LoVo (cell line): Measurements from ENCODE around the gene CBFA2T3.

Experiments used
- DNase-seq: peaks from one replicate; pipeline ENCODE4 v3.0.0-alpha.2; 2016; ENCODE audit warnings: low spot score

The CBFA2T3 gene

GRCh38 chr16:88938777-88939244 is 38.2 kb downstream of the CBFA2T3 start:
- no peak for DNase-seq

- DNase-seq, result no peak
Measured at GRCh38 chr16:88938119-88938776, 38.8 kb downstream of the CBFA2T3 start.

GRCh38 chr16:88937206-88937621 is 39.8 kb downstream of the CBFA2T3 start:
- no peak for DNase-seq

GRCh38 chr16:88936556-88937205 is 40.3 kb downstream of the CBFA2T3 start:
- no peak for DNase-seq

GRCh38 chr16:88936008-88936555 is 40.9 kb downstream of the CBFA2T3 start:
- peak; percentile 54 for DNase-seq

GRCh38 chr16:88934066-88934667 is 42.8 kb downstream of the CBFA2T3 start:
- DNase-seq, result no peak

- no peak for DNase-seq
Measured at GRCh38 chr16:88932929-88933328, 44.1 kb downstream of the CBFA2T3 start.

GRCh38 chr16:88931936-88932335 is 45.1 kb downstream of the CBFA2T3 start:
- DNase-seq, result no peak

GRCh38 chr16:88931373-88931900 is 45.6 kb downstream of the CBFA2T3 start:
- DNase-seq, result no peak

- no peak for DNase-seq
Measured at GRCh38 chr16:88930716-88931115, 46.3 kb downstream of the CBFA2T3 start.

GRCh38 chr16:88929091-88929445 is 47.9 kb downstream of the CBFA2T3 start:
- DNase-seq, result no peak

- no peak for DNase-seq
Measured at GRCh38 chr16:88928405-88929090, 48.5 kb downstream of the CBFA2T3 start.

GRCh38 chr16:88927661-88928060 is 49.3 kb downstream of the CBFA2T3 start:
- no peak for DNase-seq

- DNase-seq, result no peak
Measured at GRCh38 chr16:88927010-88927409, 50.0 kb downstream of the CBFA2T3 start.

GRCh38 chr16:88926374-88926990 is 50.5 kb downstream of the CBFA2T3 start:
- DNase-seq, result peak; percentile 23

- no peak for DNase-seq
Measured at GRCh38 chr16:88925540-88925887, 51.5 kb downstream of the CBFA2T3 start.

GRCh38 chr16:88924834-88925539 is 52.0 kb downstream of the CBFA2T3 start:
- DNase-seq, result peak; percentile 22

- DNase-seq, result no peak
Measured at GRCh38 chr16:88923926-88924833, 52.8 kb downstream of the CBFA2T3 start.

- DNase-seq, result no peak
Measured at GRCh38 chr16:88923450-88923849, 53.6 kb downstream of the CBFA2T3 start.

- DNase-seq, result no peak
Measured at GRCh38 chr16:88922826-88923410, 54.1 kb downstream of the CBFA2T3 start.
